Glutamatergic neuron (in vitro differentiated cells): Measurements from ENCODE around the gene GAL. TPM values are rescaled to one million over a fixed set of nuclear protein-coding genes. Genes with fewer than 3 reads are reported as not detected.

Experiments
- DNase-seq: peaks from one replicate; pipeline ENCODE4 v3.0.0; 2022
- H3K27ac Mint-ChIP-seq: one replicate; pipeline ENCODE4 v1.8.0; 2020; ENCODE audit warnings: mild to moderate bottlenecking, mixed read lengths, inconsistent platforms; ENCODE audit not compliant: unreplicated experiment
- H3K27me3 Mint-ChIP-seq: one replicate; pipeline ENCODE4 v1.8.0; 2020; ENCODE audit warnings: mild to moderate bottlenecking, moderate library complexity, mixed read lengths, inconsistent platforms; ENCODE audit not compliant: unreplicated experiment
- H3K36me3 Mint-ChIP-seq: one replicate; pipeline ENCODE4 v1.8.0; 2020; ENCODE audit warnings: mild to moderate bottlenecking, mixed read lengths, inconsistent platforms; ENCODE audit not compliant: unreplicated experiment
- H3K4me1 Mint-ChIP-seq: one replicate; pipeline ENCODE4 v1.8.0; 2020; ENCODE audit warnings: mild to moderate bottlenecking, low read depth, mixed read lengths, inconsistent platforms; ENCODE audit not compliant: unreplicated experiment
- H3K4me3 Mint-ChIP-seq: one replicate; pipeline ENCODE4 v1.8.0; 2020; ENCODE audit warnings: mild to moderate bottlenecking, mixed read lengths, inconsistent platforms; ENCODE audit not compliant: unreplicated experiment
- H3K9me3 Mint-ChIP-seq: one replicate; pipeline ENCODE4 v1.8.0; 2020; ENCODE audit warnings: mild to moderate bottlenecking, moderate library complexity, mixed read lengths, inconsistent platforms; ENCODE audit not compliant: unreplicated experiment
- total RNA-seq: library from RNA; stranded (reverse); fragmentation: NEBNext Ultra II Directional; extraction: Animal tissue kit (Norgen Biotek cat#: 25700); gene quantifications from one replicate; pipeline ENCODE4 v1.2.1, GENCODE V29; 2021; ENCODE audit not compliant: unreplicated experiment
- TF ChIP-seq, protein P1 (sequence below): fragments of 200-600 bp; sonication (generic); IDR thresholded peaks from one replicate; pipeline ENCODE4 v1.5.0; 2021; ENCODE audit not compliant: partially characterized antibody, unreplicated experiment

The GAL gene
- total RNA-seq, 1 donor from 2014 or later, result 37.6 TPM

DNA sequence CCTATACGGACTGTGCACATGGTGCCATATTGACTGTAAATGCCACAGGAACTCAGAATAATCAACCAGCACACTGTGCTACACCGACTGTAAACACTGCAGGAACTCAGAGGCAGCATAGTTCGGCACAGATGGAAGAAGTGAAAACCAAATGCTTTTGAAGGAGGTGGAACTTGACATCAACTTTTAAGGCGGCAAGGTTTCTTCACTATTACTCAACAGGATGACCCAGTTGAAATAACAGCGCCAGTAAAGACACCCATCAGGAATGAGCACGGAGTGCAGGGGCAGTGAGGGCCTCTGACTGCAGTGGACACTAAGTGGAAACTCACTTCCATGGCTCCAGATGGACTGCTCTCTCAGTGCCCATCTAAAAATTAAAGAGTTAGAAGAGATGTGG lies 51.3 kb downstream of the GAL start:
- TF ChIP-seq, protein P1, sequence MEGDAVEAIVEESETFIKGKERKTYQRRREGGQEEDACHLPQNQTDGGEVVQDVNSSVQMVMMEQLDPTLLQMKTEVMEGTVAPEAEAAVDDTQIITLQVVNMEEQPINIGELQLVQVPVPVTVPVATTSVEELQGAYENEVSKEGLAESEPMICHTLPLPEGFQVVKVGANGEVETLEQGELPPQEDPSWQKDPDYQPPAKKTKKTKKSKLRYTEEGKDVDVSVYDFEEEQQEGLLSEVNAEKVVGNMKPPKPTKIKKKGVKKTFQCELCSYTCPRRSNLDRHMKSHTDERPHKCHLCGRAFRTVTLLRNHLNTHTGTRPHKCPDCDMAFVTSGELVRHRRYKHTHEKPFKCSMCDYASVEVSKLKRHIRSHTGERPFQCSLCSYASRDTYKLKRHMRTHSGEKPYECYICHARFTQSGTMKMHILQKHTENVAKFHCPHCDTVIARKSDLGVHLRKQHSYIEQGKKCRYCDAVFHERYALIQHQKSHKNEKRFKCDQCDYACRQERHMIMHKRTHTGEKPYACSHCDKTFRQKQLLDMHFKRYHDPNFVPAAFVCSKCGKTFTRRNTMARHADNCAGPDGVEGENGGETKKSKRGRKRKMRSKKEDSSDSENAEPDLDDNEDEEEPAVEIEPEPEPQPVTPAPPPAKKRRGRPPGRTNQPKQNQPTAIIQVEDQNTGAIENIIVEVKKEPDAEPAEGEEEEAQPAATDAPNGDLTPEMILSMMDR, result no peak
- Mint-ChIP-seq H3K4me1 (peaks cover 4% of the 10 kb centered on the region), H3K36me3 (no peaks in the 10 kb centered on the region), H3K27ac (no peak overlapping the region), H3K4me3 (no peak overlapping the region), H3K9me3 (peaks cover 2% of the 10 kb centered on the region), H3K27me3 (peaks cover 2% of the 10 kb centered on the region)
- no peak for DNase-seq

Other genes starting within 250 kb of the GAL start
- 312 TPM for gene PPP6R3, start 223.8 kb upstream of the GAL start, total RNA-seq
- gene TESMIN, start 67.0 kb downstream of the GAL start, total RNA-seq, result 3.8 TPM
- gene CPT1A, start 157.4 kb downstream of the GAL start, total RNA-seq, result 4.1 TPM
- gene MRPL21, start 219.3 kb downstream of the GAL start, total RNA-seq, result 54.3 TPM
- gene IGHMBP2, start 219.3 kb downstream of the GAL start, total RNA-seq, result 30.8 TPM